Measurements from ENCODE around the gene TET3. TPM values are rescaled to one million over a fixed set of nuclear protein-coding genes. Genes with fewer than 3 reads are reported as not detected.

Gene TET3
- total RNA-seq, 1 donor from 2014 or later, result 23.0 TPM

GRCh38 chr2:73963385-73964120, 21.2 kb upstream of the TET3 start:
- Mint-ChIP-seq H3K27ac (ENCODE audit: unreplicated experiment) (no peak overlapping the region), H3K9me3 (ENCODE audit: unreplicated experiment) (no peaks in the 10 kb centered on the region), H3K27me3 (ENCODE audit: unreplicated experiment) (no peaks in the 10 kb centered on the region), H3K4me1 (ENCODE audit: unreplicated experiment) (peaks cover 15% of the 10 kb centered on the region), H3K36me3 (ENCODE audit: low read depth, unreplicated experiment) (peaks cover 20% of the 10 kb centered on the region), H3K4me3 (ENCODE audit: unreplicated experiment) (no peak overlapping the region)
- DNase-seq (ENCODE audit: low spot score), result no peak
- no peak for TF ChIP-seq CTCF (IDR thresholded peaks at IDR 0.05; ENCODE audit: unreplicated experiment)

DNA sequence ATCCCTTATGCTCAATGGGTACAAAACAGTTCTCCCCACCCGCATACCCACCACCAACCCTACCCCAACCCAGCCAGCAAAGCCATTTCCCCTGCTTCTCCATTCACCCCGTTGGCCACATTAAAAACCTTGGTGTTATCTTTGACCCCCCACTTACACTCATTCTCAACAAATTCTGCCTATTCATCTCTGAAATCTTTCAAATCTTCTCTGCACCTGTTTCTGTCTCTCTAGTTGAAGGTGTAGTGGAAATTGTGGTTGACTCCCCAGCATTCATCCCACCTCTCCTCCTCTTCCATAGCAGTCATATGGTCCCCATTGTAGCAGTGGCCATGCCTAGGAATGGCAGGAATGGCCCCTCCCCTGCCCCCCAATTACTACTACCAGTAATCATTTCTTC, 20.5 kb upstream of the TET3 start:
- Mint-ChIP-seq H3K36me3 (ENCODE audit: low read depth, unreplicated experiment) (peaks cover 13% of the 10 kb centered on the region), H3K4me1 (ENCODE audit: unreplicated experiment) (peaks cover 9% of the 10 kb centered on the region), H3K4me3 (ENCODE audit: unreplicated experiment) (no peak overlapping the region), H3K27ac (ENCODE audit: unreplicated experiment) (no peak overlapping the region), H3K27me3 (ENCODE audit: unreplicated experiment) (no peaks in the 10 kb centered on the region), H3K9me3 (ENCODE audit: unreplicated experiment) (no peaks in the 10 kb centered on the region)
- DNase-seq (ENCODE audit: low spot score), result no peak
- no peak for TF ChIP-seq CTCF (IDR thresholded peaks at IDR 0.05; ENCODE audit: unreplicated experiment)

DNA sequence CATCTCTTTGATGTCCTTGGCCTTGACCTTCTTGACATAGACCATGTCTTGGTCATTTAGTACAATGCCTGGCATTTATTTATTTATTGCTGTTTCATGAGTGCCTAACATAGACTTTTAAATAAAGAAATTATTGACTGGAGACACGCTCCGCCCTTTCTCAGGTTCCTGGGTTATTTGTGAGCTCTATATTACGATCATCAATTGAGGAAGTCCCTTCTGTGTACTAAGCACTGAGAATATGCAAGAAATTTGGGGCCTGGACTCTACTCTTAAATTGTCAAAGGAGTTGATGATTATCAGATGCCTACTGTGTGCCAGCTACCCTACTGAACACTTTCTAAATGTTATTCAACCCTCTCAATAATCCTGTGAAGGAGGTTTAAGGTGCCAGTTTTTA, 19.7 kb upstream of the TET3 start:
- Mint-ChIP-seq H3K4me1 (ENCODE audit: unreplicated experiment) (peaks cover 3% of the 10 kb centered on the region), H3K36me3 (ENCODE audit: low read depth, unreplicated experiment) (peaks cover 7% of the 10 kb centered on the region), H3K27ac (ENCODE audit: unreplicated experiment) (no peak overlapping the region), H3K9me3 (ENCODE audit: unreplicated experiment) (no peaks in the 10 kb centered on the region), H3K27me3 (ENCODE audit: unreplicated experiment) (no peaks in the 10 kb centered on the region), H3K4me3 (ENCODE audit: unreplicated experiment) (no peak overlapping the region)
- no peak for TF ChIP-seq CTCF (IDR thresholded peaks at IDR 0.05; ENCODE audit: unreplicated experiment)
- DNase-seq (ENCODE audit: low spot score), result no peak

DNA sequence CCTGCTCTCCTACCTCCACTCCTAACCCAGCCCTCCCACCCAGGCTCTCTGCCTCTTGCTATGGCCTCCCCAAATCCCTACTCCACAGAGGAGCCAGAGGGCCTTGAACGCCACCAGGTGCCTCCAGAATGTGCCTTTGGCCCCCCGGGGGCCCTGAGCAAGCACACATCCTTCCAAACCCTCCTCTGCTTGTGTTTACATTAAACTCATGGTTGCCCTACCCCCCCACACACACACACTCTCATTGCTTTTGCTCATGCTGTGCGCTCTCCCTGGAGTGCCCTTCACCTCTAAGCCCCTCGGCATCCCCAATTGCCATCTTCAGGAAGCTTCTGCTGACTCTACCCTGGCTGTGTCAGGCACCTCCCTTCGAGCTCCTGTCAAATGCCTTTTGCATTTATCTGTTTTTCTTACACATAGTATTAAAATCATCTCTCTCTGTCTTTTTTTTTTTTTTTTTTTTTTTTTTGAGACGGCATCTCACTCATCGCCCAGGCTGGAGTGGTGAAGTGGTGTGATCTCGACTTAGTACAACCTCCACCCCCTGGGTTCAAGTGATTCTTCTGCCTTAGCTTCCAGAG, 16.3 kb upstream of the TET3 start:
- no peak overlapping the region for H3K4me3 Mint-ChIP-seq (ENCODE audit: unreplicated experiment)
- no peaks in the 10 kb centered on the region for H3K9me3 Mint-ChIP-seq (ENCODE audit: unreplicated experiment)
- no peaks in the 10 kb centered on the region for H3K27me3 Mint-ChIP-seq (ENCODE audit: unreplicated experiment)
- no peak overlapping the region for H3K27ac Mint-ChIP-seq (ENCODE audit: unreplicated experiment)
- peaks cover 14% of the 10 kb centered on the region for H3K4me1 Mint-ChIP-seq (ENCODE audit: unreplicated experiment)
- TF ChIP-seq CTCF (IDR thresholded peaks at IDR 0.05; ENCODE audit: unreplicated experiment), result no peak
- no peaks in the 10 kb centered on the region for H3K36me3 Mint-ChIP-seq (ENCODE audit: low read depth, unreplicated experiment)
- no peak for DNase-seq (ENCODE audit: low spot score)

GRCh38 chr2:73969356-73969755, 15.4 kb upstream of the TET3 start:
- TF ChIP-seq CTCF (IDR thresholded peaks at IDR 0.05; ENCODE audit: unreplicated experiment), result no peak
- Mint-ChIP-seq H3K27ac (ENCODE audit: unreplicated experiment) (no peak overlapping the region), H3K4me3 (ENCODE audit: unreplicated experiment) (no peak overlapping the region), H3K27me3 (ENCODE audit: unreplicated experiment) (no peaks in the 10 kb centered on the region), H3K9me3 (ENCODE audit: unreplicated experiment) (no peaks in the 10 kb centered on the region), H3K4me1 (ENCODE audit: unreplicated experiment) (peaks cover 14% of the 10 kb centered on the region), H3K36me3 (ENCODE audit: low read depth, unreplicated experiment) (no peaks in the 10 kb centered on the region)
- no peak for DNase-seq (ENCODE audit: low spot score)

All from endothelial cell (in vitro differentiated cells).